B cell (primary cell): ENCODE measurements around the gene MATN3.

Experiments used
- EZH2 ChIP-seq: IDR thresholded peaks from 2 replicates; pipeline ENCODE4 v1.6.1; 2012; ENCODE audit warnings: borderline replicate concordance, low read depth, mild to moderate bottlenecking, moderate library complexity, low read length; ENCODE audit not compliant: insufficient read depth, poor library complexity, severe bottlenecking
- TF ChIP-seq, protein P1 (sequence below): fragments of 200-600 bp; IDR thresholded peaks from one replicate; pipeline ENCODE4 v1.8.0; 2022; ENCODE audit warnings: antibody characterized with exemption, mild to moderate bottlenecking

DNA sequence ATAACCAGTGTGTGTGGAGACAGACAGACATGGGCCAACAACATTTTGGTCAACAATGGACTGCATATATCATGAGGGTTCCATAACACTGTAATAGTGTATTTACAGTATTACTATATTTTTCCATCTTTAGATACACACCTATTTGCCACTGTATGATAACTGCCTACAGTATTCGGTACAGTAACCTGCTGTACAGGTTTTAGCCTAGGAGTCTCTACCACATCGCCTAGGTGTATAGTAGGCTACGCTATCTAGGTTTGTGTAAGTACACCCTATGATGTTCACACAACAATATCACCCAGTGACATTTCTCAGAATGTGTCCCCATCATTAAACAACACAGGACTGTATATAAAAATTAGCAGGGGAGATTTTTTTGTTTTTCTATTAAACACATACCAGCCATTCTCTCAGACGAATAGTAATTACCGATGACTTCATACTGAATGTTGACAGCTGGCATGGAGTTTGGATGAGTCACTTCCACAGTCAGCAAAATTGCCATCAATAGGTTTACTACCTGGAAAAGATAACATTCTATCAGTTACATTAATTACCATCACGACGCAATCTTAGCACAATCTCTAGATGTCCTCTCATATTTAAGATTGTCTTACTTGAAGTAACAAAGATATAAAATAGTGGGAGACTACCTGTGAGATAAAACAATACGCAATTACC lies 28.2 kb upstream of the MATN3 start:
- no peak for TF ChIP-seq EZH2
- TF ChIP-seq, protein P1, sequence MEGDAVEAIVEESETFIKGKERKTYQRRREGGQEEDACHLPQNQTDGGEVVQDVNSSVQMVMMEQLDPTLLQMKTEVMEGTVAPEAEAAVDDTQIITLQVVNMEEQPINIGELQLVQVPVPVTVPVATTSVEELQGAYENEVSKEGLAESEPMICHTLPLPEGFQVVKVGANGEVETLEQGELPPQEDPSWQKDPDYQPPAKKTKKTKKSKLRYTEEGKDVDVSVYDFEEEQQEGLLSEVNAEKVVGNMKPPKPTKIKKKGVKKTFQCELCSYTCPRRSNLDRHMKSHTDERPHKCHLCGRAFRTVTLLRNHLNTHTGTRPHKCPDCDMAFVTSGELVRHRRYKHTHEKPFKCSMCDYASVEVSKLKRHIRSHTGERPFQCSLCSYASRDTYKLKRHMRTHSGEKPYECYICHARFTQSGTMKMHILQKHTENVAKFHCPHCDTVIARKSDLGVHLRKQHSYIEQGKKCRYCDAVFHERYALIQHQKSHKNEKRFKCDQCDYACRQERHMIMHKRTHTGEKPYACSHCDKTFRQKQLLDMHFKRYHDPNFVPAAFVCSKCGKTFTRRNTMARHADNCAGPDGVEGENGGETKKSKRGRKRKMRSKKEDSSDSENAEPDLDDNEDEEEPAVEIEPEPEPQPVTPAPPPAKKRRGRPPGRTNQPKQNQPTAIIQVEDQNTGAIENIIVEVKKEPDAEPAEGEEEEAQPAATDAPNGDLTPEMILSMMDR = no peak
